GM12878 (cell line): ENCODE data around the gene PSAP. TPM values are rescaled to one million over a fixed set of nuclear protein-coding genes. Genes with fewer than 3 reads are reported as not detected.
A peak's percentile ranks its signal among the peaks of the same experiment; 100 is the strongest.

Experiments used
- BACH1 ChIP-seq: fragments of 450-650 bp; IDR thresholded peaks from 2 replicates; pipeline ENCODE4 v1.6.1; 2017; ENCODE audit warnings: mild to moderate bottlenecking, borderline replicate concordance
- CBX3 ChIP-seq: fragments of 200-600 bp; sonication (generic); IDR thresholded peaks from 2 replicates; pipeline ENCODE4 v1.6.1; 2016; ENCODE audit warnings: low read depth, borderline replicate concordance
- ETV6 ChIP-seq, 2 experiments: fragments of 450-650 bp in 1 of 2; IDR thresholded peaks in 1 of 2; conservative IDR thresholded peaks in 1 of 2; 2 replicates each; pipeline ENCODE4 v1.6.1; 2014; ENCODE audit warnings: antibody characterized with exemption in 1 of 2, borderline replicate concordance in 1 of 2, low read depth in 1 of 2, mild to moderate bottlenecking in 1 of 2, moderate library complexity in 1 of 2
- IKZF2 ChIP-seq, 2 experiments: fragments of 450-650 bp; IDR thresholded peaks; 2 replicates each; pipeline ENCODE4 v1.6.1; 2017; ENCODE audit warnings: mild to moderate bottlenecking in 2 of 2, moderate library complexity in 2 of 2
- MEF2A ChIP-seq: IDR thresholded peaks from 2 replicates; pipeline ENCODE4 v1.6.1; 2011; ENCODE audit warnings: low read depth, mild to moderate bottlenecking, low read length, moderate library complexity; ENCODE audit not compliant: insufficient read depth
- MTA2 ChIP-seq: fragments of 450-650 bp; IDR thresholded peaks from 2 replicates; pipeline ENCODE4 v1.6.1; 2016; ENCODE audit warnings: low read depth, mild to moderate bottlenecking, moderate library complexity
- NFXL1 ChIP-seq: fragments of 450-650 bp; IDR thresholded peaks from 2 replicates; pipeline ENCODE4 v1.6.1; 2017; ENCODE audit warnings: antibody characterized with exemption, mild to moderate bottlenecking, borderline replicate concordance
- NR2F1 ChIP-seq: fragments of 450-650 bp; conservative IDR thresholded peaks from 2 replicates; pipeline ENCODE4 v1.6.1; 2017; ENCODE audit warnings: mild to moderate bottlenecking
- REST ChIP-seq: IDR thresholded peaks from 2 replicates; pipeline ENCODE4 v1.6.1; 2012; ENCODE audit warnings: mild to moderate bottlenecking, low read depth, low read length
- RUNX3 ChIP-seq: IDR thresholded peaks from 2 replicates; pipeline ENCODE4 v1.6.1; 2012; ENCODE audit warnings: low read length, inconsistent platforms
- SUPT20H ChIP-seq: IDR thresholded peaks from 2 replicates; pipeline ENCODE4 v1.6.1; 2011; ENCODE audit warnings: low read depth, mild to moderate bottlenecking, low read length, moderate library complexity, borderline replicate concordance; ENCODE audit not compliant: control insufficient read depth
- SUZ12 ChIP-seq: fragments of 200-600 bp; sonication (generic); IDR thresholded peaks from one replicate; pipeline ENCODE4 v1.6.1; 2018; ENCODE audit warnings: antibody characterized with exemption, mild to moderate bottlenecking; ENCODE audit not compliant: unreplicated experiment
- TCF3 ChIP-seq: IDR thresholded peaks from 2 replicates; pipeline ENCODE4 v1.6.1; 2012; ENCODE audit warnings: low read depth, mild to moderate bottlenecking, low read length, borderline replicate concordance; ENCODE audit not compliant: insufficient read depth
- WRNIP1 ChIP-seq: IDR thresholded peaks from 2 replicates; pipeline ENCODE4 v1.6.1; 2011; ENCODE audit warnings: low read depth, low read length, improper control_type of control experiment, borderline replicate concordance
- ZBED1 ChIP-seq: IDR thresholded peaks from 2 replicates; pipeline ENCODE4 v1.6.1; 2016; ENCODE audit warnings: borderline replicate concordance
- ZNF207 ChIP-seq: fragments of 450-650 bp; IDR thresholded peaks from 2 replicates; pipeline ENCODE4 v1.6.1; 2014; ENCODE audit warnings: antibody characterized with exemption, mild to moderate bottlenecking, borderline replicate concordance
- polyA plus RNA-seq, 11 experiments: library from polyadenylated mRNA; depleted of rRNA in 4 of 11; unstranded in 6 of 11; stranded (reverse) in 5 of 11; fragments of >200 nt; fragmentation: Nextera tagmentation in 4 of 11; fragmentation: Illumina TruSeq in 1 of 11; extraction: Ambion mirVana in 4 of 11; extraction: Trizol in 1 of 11; gene quantifications; 1 replicate in 1 of 11; 2 replicates in 10 of 11; pipeline versions ENCODE4 v1.2.1 to v1.2.3, GENCODE V29; 2011 to 2016; ENCODE audit warnings: inconsistent platforms in 2 of 11, missing spikeins in 2 of 11, low read depth in 1 of 11
- total RNA-seq, 4 experiments: library from RNA; depleted of rRNA in 3 of 4; stranded (reverse); fragments of >200 nt in 3 of 4; fragmentation: Illumina TruSeq in 1 of 4; extraction: Trizol in 1 of 4; gene quantifications; 2 replicates each; pipeline versions ENCODE4 v1.2.1 to v1.2.3, GENCODE V29; 2013 to 2021
- TF ChIP-seq, protein P1 (sequence below): IDR thresholded peaks from 2 replicates; pipeline ENCODE4 v1.6.1; 2012; ENCODE audit warnings: low read depth, low read length, improper control_type of control experiment
- TF ChIP-seq, protein P2 (sequence below): fragments of 450-650 bp; IDR thresholded peaks from 2 replicates; pipeline ENCODE4 v1.6.1; 2017; ENCODE audit warnings: mild to moderate bottlenecking, moderate library complexity
- TF ChIP-seq, protein P3 (sequence below): fragments of 450-650 bp; IDR thresholded peaks from 2 replicates; pipeline ENCODE4 v1.6.1; 2017; ENCODE audit warnings: mild to moderate bottlenecking, low read depth, inconsistent platforms; ENCODE audit not compliant: poor library complexity, severe bottlenecking

Gene PSAP
- total and polyA plus RNA-seq, 10 of the 15 experiments (the other 5 are each of a cell fraction or from before 2014, with no cell fraction given): 178 to 336 (median 286) TPM

- TF ChIP-seq REST (no peak), SUZ12 (no peak), ETV6 (conservative IDR thresholded peaks at IDR 0.05 in 1 of 2, IDR thresholded peaks at IDR 0.05 in 1 of 2; ENCODE audit: borderline replicate concordance in 1 of 2, low read depth in 1 of 2) (peak in 1 of 2 experiments; percentile 78; a peak in 1 of 4 replicates), NFXL1 (no peak), ZNF207 (no peak), MEF2A (peak; percentile 62; the same call in 1 of the 2 replicates), NR2F1 (peak; percentile 94), SUPT20H (no peak), MTA2 (peak; percentile 58), WRNIP1 (no peak), IKZF2 (IDR thresholded peaks at IDR 0.05) (peak; percentile 78 to 86), BACH1 (peak; percentile 43; the same call in 1 of the 2 replicates), ZBED1 (peak; percentile 78; the same call in 1 of the 2 replicates), CBX3 (no peak), RUNX3 (peak; percentile 95), TCF3 (0 out of 2 replicates have a peak, but pooled peaks have one; percentile 36)
- TF ChIP-seq, protein P1, sequence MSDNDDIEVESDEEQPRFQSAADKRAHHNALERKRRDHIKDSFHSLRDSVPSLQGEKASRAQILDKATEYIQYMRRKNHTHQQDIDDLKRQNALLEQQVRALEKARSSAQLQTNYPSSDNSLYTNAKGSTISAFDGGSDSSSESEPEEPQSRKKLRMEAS: no peak
- TF ChIP-seq, protein P2, sequence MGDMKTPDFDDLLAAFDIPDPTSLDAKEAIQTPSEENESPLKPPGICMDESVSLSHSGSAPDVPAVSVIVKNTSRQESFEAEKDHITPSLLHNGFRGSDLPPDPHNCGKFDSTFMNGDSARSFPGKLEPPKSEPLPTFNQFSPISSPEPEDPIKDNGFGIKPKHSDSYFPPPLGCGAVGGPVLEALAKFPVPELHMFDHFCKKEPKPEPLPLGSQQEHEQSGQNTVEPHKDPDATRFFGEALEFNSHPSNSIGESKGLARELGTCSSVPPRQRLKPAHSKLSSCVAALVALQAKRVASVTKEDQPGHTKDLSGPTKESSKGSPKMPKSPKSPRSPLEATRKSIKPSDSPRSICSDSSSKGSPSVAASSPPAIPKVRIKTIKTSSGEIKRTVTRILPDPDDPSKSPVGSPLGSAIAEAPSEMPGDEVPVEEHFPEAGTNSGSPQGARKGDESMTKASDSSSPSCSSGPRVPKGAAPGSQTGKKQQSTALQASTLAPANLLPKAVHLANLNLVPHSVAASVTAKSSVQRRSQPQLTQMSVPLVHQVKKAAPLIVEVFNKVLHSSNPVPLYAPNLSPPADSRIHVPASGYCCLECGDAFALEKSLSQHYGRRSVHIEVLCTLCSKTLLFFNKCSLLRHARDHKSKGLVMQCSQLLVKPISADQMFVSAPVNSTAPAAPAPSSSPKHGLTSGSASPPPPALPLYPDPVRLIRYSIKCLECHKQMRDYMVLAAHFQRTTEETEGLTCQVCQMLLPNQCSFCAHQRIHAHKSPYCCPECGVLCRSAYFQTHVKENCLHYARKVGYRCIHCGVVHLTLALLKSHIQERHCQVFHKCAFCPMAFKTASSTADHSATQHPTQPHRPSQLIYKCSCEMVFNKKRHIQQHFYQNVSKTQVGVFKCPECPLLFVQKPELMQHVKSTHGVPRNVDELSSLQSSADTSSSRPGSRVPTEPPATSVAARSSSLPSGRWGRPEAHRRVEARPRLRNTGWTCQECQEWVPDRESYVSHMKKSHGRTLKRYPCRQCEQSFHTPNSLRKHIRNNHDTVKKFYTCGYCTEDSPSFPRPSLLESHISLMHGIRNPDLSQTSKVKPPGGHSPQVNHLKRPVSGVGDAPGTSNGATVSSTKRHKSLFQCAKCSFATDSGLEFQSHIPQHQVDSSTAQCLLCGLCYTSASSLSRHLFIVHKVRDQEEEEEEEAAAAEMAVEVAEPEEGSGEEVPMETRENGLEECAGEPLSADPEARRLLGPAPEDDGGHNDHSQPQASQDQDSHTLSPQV: no peak
- TF ChIP-seq, protein P3, sequence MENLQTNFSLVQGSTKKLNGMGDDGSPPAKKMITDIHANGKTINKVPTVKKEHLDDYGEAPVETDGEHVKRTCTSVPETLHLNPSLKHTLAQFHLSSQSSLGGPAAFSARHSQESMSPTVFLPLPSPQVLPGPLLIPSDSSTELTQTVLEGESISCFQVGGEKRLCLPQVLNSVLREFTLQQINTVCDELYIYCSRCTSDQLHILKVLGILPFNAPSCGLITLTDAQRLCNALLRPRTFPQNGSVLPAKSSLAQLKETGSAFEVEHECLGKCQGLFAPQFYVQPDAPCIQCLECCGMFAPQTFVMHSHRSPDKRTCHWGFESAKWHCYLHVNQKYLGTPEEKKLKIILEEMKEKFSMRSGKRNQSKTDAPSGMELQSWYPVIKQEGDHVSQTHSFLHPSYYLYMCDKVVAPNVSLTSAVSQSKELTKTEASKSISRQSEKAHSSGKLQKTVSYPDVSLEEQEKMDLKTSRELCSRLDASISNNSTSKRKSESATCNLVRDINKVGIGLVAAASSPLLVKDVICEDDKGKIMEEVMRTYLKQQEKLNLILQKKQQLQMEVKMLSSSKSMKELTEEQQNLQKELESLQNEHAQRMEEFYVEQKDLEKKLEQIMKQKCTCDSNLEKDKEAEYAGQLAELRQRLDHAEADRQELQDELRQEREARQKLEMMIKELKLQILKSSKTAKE: peak; percentile 61
These were observed 22.6 kb upstream of the PSAP start (continued) for GRCh38 chr10:71873582-71874211.
